DMS53 (cell line): ENCODE results near the gene ZCCHC4.

Source experiments
- DNase-seq: peaks from one replicate; lab custom pipeline; 2025; lab: John Stamatoyannopoulos, UW

ZCCHC4 gene

DNA sequence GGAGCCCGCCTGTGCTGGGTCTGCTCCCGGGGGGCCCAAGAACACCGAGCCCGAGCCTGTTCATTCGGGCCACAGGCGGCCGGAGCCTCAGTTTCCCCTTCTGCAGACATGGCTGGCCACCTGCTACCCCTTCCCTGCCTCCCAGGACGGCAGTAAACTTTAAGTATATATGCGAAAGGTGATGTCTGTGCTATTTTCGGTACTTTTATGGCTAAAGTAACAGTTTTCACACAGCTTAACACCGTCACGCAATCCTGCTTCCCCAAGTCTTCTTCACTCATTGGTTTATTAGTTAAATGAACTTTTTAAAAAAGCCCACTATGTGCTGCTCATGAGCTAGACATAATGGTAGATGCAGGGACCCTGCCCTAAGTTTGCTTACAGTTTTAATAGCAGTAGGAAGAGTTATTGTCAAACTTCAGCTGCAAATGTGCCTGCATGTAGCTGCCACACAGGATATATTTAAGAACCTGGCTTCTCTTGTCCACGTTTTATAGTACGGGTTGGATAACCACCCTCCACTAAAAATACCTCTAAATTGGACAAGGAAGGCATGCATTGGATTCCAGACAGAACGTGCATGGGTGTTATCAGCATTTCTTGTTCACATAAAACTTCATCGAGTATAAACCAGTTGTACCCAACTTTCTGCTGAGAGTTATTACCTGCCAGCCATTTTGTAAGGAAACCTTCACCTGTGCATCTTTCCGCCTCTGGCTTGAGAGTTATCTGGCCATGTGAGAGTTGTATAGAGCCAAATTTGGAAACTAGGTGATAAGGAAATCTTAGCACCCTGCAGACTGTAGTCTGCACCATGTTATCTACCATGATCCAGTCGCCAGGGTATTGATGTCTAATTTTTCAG is 65.2 kb downstream of the ZCCHC4 start:
- peak; percentile 42 for DNase-seq

GRCh38 chr4:25378437-25378743 is 65.8 kb downstream of the ZCCHC4 start:
- DNase-seq: no peak

GRCh38 chr4:25379591-25379990 is 67.0 kb downstream of the ZCCHC4 start:
- DNase-seq: no peak

GRCh38 chr4:25383647-25384046 is 71.1 kb downstream of the ZCCHC4 start:
- DNase-seq: no peak

DNA sequence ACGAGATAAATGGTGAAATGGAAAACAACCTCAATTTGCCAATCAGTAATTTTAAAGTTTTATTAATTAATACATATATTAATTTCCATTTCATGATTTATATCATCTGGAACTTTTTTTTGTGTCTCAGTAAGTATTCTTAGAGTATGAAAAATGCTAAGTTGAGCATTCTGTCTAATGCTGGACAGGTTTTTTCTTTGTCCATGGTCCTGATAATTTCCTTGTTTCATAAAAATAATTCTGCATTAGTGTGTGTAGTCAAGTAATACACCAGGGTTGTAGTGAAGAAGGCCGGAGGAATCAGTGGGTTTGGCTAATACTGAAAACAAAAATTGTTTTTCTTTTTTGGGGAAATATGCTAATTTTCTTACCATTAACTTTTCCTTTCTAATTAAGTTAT is 74.4 kb downstream of the ZCCHC4 start:
- DNase-seq: no peak

- DNase-seq: no peak
Observed at GRCh38 chr4:25397305-25397704, 84.7 kb downstream of the ZCCHC4 start.

GRCh38 chr4:25399510-25399909 is 86.9 kb downstream of the ZCCHC4 start:
- DNase-seq: no peak

- no peak for DNase-seq
Observed at GRCh38 chr4:25401066-25401465, 88.5 kb downstream of the ZCCHC4 start.

DNA sequence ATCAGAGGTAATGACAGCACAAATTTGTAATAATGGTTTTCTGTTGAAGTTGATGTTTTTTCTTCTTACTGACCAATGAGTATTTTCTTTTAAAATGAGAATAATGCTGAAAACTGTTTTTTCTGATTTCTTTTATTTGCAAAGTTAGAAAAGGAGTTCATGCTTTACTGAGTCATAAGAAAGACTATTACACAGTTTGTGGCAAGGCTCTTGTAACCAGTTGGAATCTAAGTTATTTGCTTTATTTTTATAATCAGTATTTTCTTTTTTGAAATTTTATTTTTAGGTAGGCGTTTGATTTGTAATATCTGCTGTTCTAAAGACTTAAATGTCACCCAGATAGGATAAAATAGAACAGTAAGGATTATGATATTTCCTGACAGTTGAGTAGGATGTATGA is 89.9 kb downstream of the ZCCHC4 start:
- no peak for DNase-seq

DNA sequence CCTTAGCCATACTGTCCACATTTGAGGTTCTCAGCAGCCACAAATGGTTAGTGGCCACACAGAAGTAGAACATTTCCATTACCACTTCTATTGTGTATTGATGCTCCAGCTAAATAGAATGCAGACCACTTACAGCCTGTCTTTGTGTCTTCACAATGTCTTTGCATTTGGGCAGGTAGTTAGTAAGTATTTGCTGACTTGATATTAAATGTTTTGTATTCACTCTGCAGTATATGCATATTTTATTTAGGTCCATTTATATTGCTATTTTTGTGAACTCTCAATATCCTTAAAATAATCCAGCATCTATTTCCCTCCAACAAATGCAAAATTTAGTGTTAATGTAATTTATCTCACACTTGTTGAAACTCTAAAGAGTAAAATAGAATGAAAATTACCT is 91.1 kb downstream of the ZCCHC4 start:
- no peak for DNase-seq

- DNase-seq: no peak
Observed at GRCh38 chr4:25405453-25405852, 92.9 kb downstream of the ZCCHC4 start.

DNA sequence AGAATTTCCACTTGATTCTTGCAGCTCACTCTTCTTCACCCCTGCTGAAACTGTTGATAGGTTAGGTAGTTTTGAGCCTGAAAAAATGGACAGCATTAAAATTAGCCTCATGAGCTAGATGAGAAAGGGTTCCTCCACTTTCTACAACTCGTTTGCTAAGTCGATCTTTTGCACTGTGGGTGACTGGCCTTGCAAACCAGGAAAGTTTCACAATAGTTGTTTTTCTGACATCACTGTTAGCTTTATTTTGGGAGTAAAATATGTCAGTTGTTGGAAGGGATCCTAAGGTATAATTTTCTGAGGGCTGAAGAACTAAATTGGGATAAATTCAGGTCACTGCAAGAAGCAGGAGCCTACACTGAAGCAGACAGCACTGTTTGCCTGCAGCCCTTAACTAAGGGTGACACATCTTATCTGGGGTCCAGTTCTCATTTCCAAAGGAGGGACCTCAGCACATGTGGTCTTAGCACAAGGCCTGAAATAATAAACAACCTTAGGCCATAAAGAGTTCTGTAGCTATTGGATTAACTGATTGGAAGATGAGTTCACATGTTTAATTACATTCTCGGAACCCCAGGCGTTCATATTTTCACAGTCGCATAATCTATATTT is 93.6 kb downstream of the ZCCHC4 start:
- DNase-seq: no peak

GRCh38 chr4:25410820-25411529 is 98.4 kb downstream of the ZCCHC4 start:
- DNase-seq: no peak

- DNase-seq: no peak
Observed at GRCh38 chr4:25413261-25413660, 100.7 kb downstream of the ZCCHC4 start.

DNA sequence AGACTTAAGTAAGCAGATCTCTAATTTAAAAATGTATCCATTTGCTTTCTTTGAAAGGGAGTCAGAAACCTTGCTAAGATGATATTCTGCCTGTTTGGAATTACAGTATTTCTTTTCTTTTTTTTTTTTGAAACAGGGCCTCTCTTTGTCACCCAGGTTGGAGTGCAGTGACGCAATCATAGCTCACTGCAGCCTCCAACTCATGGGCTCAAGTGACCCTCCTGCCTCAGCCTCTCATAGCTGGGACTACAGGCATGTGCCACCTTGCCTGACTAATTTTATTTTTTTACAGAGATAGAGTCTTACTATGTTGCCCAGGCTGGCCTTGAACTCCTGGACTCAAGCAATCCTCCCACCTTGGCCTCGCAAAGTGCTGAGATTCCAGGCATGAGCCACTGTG is 104.4 kb downstream of the ZCCHC4 start:
- DNase-seq: no peak
